K562 (cell line): ENCODE data around the gene PSORS1C2. TPM values are rescaled to one million over a fixed set of nuclear protein-coding genes. Genes with fewer than 3 reads are reported as not detected.
A peak's percentile ranks its signal among the peaks of the same experiment; 100 is the strongest.

Source experiments
- CREBBP ChIP-seq: IDR thresholded peaks from one replicate; pipeline ENCODE4 v1.6.1; 2012; ENCODE audit warnings: low read depth, mild to moderate bottlenecking, control low read depth, inconsistent platforms, low read length
- MAFF ChIP-seq: IDR thresholded peaks from 2 replicates; pipeline ENCODE4 v1.6.1; 2012; ENCODE audit warnings: low read length, improper control_type of control experiment
- MYC ChIP-seq, 2 experiments: fragments of 250-450 bp in 1 of 2; sonication (Bioruptor Pico) in 1 of 2; IDR thresholded peaks; 2 replicates each; pipeline versions ENCODE4 v1.5.1 to v1.6.1; 2012 to 2021; ENCODE audit warnings: low read depth in 2 of 2, borderline replicate concordance in 1 of 2, improper control_type of control experiment in 1 of 2, low read length in 1 of 2, mild to moderate bottlenecking in 1 of 2, moderate library complexity in 1 of 2
- RBM22 ChIP-seq: fragments of 200-400 bp; formaldehyde crosslinking; IDR thresholded peaks from 2 replicates; pipeline ENCODE4 v1.6.1; 2018; ENCODE audit warnings: low read length, low read depth; ENCODE audit not compliant: poor library complexity, severe bottlenecking
- SRSF9 ChIP-seq: fragments of 200-400 bp; formaldehyde crosslinking; IDR thresholded peaks from 2 replicates; pipeline ENCODE4 v1.6.1; 2017; ENCODE audit warnings: low read depth, low read length, borderline replicate concordance
- TEAD4 ChIP-seq, 2 experiments: sonication (generic) in 1 of 2; formaldehyde crosslinking in 1 of 2; IDR thresholded peaks; 2 replicates each; pipeline versions ENCODE4 v1.6.1 to v1.8.0; 2012 to 2022; ENCODE audit warnings: borderline replicate concordance in 1 of 2, inconsistent platforms in 1 of 2, low read length in 1 of 2, mild to moderate bottlenecking in 1 of 2, missing genetic modification reagents in 1 of 2
- polyA plus RNA-seq, 8 experiments: library from polyadenylated mRNA; depleted of rRNA in 4 of 8; stranded (reverse) in 5 of 8; unstranded in 3 of 8; fragments of >200 nt; fragmentation: Nextera tagmentation in 2 of 8; fragmentation: Illumina TruSeq in 1 of 8; extraction: Ambion mirVana in 2 of 8; extraction: Trizol in 1 of 8; gene quantifications; 2 replicates each; pipeline versions ENCODE4 v1.2.1 to v1.2.3, GENCODE V29; 2011 to 2014; ENCODE audit warnings: inconsistent platforms in 1 of 8, missing spikeins in 1 of 8
- total RNA-seq, 7 experiments: library from RNA; depleted of rRNA in 6 of 7; stranded (reverse); fragments of >200 nt in 6 of 7; fragmentation: Illumina TruSeq in 2 of 7; extraction: Trizol in 2 of 7; gene quantifications; 2 replicates each; pipeline versions ENCODE4 v1.2.1 to v1.2.3, GENCODE V29; 2011 to 2021; ENCODE audit warnings: low replicate concordance in 1 of 7
- TF ChIP-seq, protein P1 (sequence below), 2 experiments: fragments of 450-650 bp; formaldehyde crosslinking in 1 of 2; IDR thresholded peaks; 2 replicates each; pipeline versions ENCODE4 v1.4.0 to v1.6.1; 2014 to 2020; ENCODE audit warnings: mild to moderate bottlenecking in 2 of 2, borderline replicate concordance in 1 of 2, low read depth in 1 of 2
- TF ChIP-seq, protein P2 (sequence below): sonication (generic); IDR thresholded peaks from 2 replicates; pipeline ENCODE4 v1.6.1; 2016
- TF ChIP-seq, protein P3 (sequence below): fragments of 450-650 bp; conservative IDR thresholded peaks from 2 replicates; pipeline ENCODE4 v1.6.1; 2016; ENCODE audit warnings: missing genetic modification characterization, low read depth, mild to moderate bottlenecking, missing compliant biosample characterization, moderate library complexity
- TF ChIP-seq, protein P4 (sequence below): fragments of 250-450 bp; sonication (Bioruptor Pico); IDR thresholded peaks from 2 replicates; pipeline ENCODE4 v1.5.0; 2021
- TF ChIP-seq, protein P5 (sequence below): fragments of 250-450 bp; sonication (Bioruptor Pico); IDR thresholded peaks from 2 replicates; pipeline ENCODE4 v1.9.0; 2021; ENCODE audit warnings: mild to moderate bottlenecking, inconsistent platforms

The PSORS1C2 gene
- total and polyA plus RNA-seq, 9 of the 15 experiments (the other 6 are each of a cell fraction or from before 2014, with no cell fraction given) = not detected

DNA sequence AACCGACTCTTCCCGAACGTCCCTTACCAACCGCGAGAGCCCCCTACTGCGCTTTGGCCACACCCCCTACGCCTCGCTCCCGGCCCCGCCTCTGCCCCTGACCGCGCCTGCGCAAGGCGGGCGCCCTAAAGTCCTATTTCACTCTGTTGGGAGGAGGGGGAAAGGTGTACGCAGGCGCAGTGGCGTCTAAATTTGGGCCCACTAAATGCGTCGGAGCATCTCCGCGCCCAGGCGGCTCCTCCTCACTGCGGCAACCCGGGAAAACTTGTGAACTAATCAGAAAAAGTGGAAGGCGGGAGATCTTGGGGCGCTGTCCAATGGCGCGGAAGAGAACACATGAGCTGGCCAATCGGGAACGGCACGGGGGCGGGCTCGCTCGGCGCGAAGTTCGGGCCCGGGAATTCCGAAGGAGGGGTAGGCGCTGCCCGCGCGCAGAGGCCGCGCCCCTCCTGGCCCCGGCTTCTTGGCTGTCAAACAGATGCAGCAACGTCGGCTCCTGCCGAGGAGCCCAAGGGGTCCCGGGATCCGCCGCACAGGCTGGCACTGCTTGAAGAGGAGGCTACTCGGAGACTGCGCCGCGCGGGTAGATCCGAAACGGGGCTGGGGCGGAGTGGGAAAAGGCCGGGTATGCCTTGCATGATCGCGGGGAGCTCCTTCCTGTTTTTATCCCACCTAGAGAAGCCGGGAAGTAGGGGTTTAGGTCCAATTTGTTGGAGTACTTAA is 19.4 kb upstream of the PSORS1C2 start, which contains the start of gene TCF19 (continued):
- TF ChIP-seq, protein P1, sequence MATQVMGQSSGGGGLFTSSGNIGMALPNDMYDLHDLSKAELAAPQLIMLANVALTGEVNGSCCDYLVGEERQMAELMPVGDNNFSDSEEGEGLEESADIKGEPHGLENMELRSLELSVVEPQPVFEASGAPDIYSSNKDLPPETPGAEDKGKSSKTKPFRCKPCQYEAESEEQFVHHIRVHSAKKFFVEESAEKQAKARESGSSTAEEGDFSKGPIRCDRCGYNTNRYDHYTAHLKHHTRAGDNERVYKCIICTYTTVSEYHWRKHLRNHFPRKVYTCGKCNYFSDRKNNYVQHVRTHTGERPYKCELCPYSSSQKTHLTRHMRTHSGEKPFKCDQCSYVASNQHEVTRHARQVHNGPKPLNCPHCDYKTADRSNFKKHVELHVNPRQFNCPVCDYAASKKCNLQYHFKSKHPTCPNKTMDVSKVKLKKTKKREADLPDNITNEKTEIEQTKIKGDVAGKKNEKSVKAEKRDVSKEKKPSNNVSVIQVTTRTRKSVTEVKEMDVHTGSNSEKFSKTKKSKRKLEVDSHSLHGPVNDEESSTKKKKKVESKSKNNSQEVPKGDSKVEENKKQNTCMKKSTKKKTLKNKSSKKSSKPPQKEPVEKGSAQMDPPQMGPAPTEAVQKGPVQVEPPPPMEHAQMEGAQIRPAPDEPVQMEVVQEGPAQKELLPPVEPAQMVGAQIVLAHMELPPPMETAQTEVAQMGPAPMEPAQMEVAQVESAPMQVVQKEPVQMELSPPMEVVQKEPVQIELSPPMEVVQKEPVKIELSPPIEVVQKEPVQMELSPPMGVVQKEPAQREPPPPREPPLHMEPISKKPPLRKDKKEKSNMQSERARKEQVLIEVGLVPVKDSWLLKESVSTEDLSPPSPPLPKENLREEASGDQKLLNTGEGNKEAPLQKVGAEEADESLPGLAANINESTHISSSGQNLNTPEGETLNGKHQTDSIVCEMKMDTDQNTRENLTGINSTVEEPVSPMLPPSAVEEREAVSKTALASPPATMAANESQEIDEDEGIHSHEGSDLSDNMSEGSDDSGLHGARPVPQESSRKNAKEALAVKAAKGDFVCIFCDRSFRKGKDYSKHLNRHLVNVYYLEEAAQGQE (IDR thresholded peaks at IDR 0.05; ENCODE audit: borderline replicate concordance) = no peak
- TF ChIP-seq, protein P1 (CRISPR knock-in tag; IDR thresholded peaks at IDR 0.05; ENCODE audit: low read depth) = no peak
- TF ChIP-seq CREBBP (no peak), RBM22 (no peak), MAFF (no peak), TEAD4 (IDR thresholded peaks at IDR 0.05; ENCODE audit: low read length) (peak; percentile 79), TEAD4 (CRISPR knock-in tag; IDR thresholded peaks at IDR 0.05; ENCODE audit: borderline replicate concordance) (0 out of 2 replicates have a peak, but pooled peaks have one; percentile 69), SRSF9 (no peak), MYC (IDR thresholded peaks at IDR 0.05; ENCODE audit: low read depth, low read length) (0 out of 2 replicates have a peak, but pooled peaks have one; percentile 57), MYC (CRISPR knock-in tag; IDR thresholded peaks at IDR 0.05; ENCODE audit: borderline replicate concordance, low read depth) (peak; percentile 79)
- TF ChIP-seq, protein P2, sequence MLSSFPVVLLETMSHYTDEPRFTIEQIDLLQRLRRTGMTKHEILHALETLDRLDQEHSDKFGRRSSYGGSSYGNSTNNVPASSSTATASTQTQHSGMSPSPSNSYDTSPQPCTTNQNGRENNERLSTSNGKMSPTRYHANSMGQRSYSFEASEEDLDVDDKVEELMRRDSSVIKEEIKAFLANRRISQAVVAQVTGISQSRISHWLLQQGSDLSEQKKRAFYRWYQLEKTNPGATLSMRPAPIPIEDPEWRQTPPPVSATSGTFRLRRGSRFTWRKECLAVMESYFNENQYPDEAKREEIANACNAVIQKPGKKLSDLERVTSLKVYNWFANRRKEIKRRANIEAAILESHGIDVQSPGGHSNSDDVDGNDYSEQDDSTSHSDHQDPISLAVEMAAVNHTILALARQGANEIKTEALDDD = no peak
- TF ChIP-seq, protein P3, sequence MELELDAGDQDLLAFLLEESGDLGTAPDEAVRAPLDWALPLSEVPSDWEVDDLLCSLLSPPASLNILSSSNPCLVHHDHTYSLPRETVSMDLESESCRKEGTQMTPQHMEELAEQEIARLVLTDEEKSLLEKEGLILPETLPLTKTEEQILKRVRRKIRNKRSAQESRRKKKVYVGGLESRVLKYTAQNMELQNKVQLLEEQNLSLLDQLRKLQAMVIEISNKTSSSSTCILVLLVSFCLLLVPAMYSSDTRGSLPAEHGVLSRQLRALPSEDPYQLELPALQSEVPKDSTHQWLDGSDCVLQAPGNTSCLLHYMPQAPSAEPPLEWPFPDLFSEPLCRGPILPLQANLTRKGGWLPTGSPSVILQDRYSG (tag) = no peak
- TF ChIP-seq, protein P4, sequence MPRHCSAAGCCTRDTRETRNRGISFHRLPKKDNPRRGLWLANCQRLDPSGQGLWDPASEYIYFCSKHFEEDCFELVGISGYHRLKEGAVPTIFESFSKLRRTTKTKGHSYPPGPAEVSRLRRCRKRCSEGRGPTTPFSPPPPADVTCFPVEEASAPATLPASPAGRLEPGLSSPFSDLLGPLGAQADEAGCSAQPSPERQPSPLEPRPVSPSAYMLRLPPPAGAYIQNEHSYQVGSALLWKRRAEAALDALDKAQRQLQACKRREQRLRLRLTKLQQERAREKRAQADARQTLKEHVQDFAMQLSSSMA (CRISPR knock-in tag) = no peak
- TF ChIP-seq, protein P5, sequence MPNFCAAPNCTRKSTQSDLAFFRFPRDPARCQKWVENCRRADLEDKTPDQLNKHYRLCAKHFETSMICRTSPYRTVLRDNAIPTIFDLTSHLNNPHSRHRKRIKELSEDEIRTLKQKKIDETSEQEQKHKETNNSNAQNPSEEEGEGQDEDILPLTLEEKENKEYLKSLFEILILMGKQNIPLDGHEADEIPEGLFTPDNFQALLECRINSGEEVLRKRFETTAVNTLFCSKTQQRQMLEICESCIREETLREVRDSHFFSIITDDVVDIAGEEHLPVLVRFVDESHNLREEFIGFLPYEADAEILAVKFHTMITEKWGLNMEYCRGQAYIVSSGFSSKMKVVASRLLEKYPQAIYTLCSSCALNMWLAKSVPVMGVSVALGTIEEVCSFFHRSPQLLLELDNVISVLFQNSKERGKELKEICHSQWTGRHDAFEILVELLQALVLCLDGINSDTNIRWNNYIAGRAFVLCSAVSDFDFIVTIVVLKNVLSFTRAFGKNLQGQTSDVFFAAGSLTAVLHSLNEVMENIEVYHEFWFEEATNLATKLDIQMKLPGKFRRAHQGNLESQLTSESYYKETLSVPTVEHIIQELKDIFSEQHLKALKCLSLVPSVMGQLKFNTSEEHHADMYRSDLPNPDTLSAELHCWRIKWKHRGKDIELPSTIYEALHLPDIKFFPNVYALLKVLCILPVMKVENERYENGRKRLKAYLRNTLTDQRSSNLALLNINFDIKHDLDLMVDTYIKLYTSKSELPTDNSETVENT (CRISPR knock-in tag) = no peak
